Upper lobe of right lung (tissue), 1 donor: ENCODE data around the gene ACTN2. TPM values are rescaled to one million over a fixed set of nuclear protein-coding genes. Genes with fewer than 3 reads are reported as not detected.

Source experiments
- ATAC-seq: fragments of 200-7000 bp; cut with Tn5 transposase; one replicate; pipeline ENCODE4 v1.9.1; 2020; ENCODE audit warnings: mild to moderate bottlenecking, moderate library complexity
- DNase-seq: peaks from one replicate; pipeline ENCODE4 v3.0.0-alpha.2; 2020
- H3K27ac ChIP-seq: fragments of 200-600 bp; one replicate; pipeline ENCODE4 v1.8.0; 2022
- H3K27me3 ChIP-seq: fragments of 200-600 bp; one replicate; pipeline ENCODE4 v1.8.0; 2022; ENCODE audit warnings: mild to moderate bottlenecking
- H3K36me3 ChIP-seq: fragments of 200-600 bp; one replicate; pipeline ENCODE4 v1.8.0; 2022
- H3K4me1 ChIP-seq: fragments of 200-600 bp; one replicate; pipeline ENCODE4 v1.8.0; 2022
- H3K4me3 ChIP-seq: fragments of 200-600 bp; one replicate; pipeline ENCODE4 v1.8.0; 2022; ENCODE audit warnings: mild to moderate bottlenecking
- H3K9me3 ChIP-seq: fragments of 200-600 bp; one replicate; pipeline ENCODE4 v1.8.0; 2022
- intact Hi-C: fragments of 100-400 bp; cut with DNase I; formaldehyde crosslinking; loops from one replicate; pipeline ENCODE4 v1.11.0; 2022
- total RNA-seq: library from RNA; stranded (reverse); fragmentation: NEBNext Ultra II Directional; extraction: Animal tissue kit (Norgen Biotek cat#: 25700); gene quantifications from one replicate; pipeline ENCODE4 v1.2.1, GENCODE V29; 2021
- TF ChIP-seq, protein P1 (sequence below): fragments of 200-600 bp; IDR thresholded peaks from one replicate; pipeline ENCODE4 v1.8.0; 2022; ENCODE audit warnings: antibody characterized with exemption
- donor health status: DM: no; HTN: yes; CAD: no; lungs with severe emphysema.

ACTN2 gene
- total RNA-seq, 1 donor from 2014 or later: 2.8 TPM

GRCh38 chr1:236692128-236692527 is 5.8 kb downstream of the ACTN2 start:
- no peak overlapping the region for H3K27ac ChIP-seq
- intact Hi-C loops: no loop called here
- no peak overlapping the region for H3K4me3 ChIP-seq
- H3K27me3 ChIP-seq: peaks cover 29% of the 10 kb centered on the region
- TF ChIP-seq, protein P1, sequence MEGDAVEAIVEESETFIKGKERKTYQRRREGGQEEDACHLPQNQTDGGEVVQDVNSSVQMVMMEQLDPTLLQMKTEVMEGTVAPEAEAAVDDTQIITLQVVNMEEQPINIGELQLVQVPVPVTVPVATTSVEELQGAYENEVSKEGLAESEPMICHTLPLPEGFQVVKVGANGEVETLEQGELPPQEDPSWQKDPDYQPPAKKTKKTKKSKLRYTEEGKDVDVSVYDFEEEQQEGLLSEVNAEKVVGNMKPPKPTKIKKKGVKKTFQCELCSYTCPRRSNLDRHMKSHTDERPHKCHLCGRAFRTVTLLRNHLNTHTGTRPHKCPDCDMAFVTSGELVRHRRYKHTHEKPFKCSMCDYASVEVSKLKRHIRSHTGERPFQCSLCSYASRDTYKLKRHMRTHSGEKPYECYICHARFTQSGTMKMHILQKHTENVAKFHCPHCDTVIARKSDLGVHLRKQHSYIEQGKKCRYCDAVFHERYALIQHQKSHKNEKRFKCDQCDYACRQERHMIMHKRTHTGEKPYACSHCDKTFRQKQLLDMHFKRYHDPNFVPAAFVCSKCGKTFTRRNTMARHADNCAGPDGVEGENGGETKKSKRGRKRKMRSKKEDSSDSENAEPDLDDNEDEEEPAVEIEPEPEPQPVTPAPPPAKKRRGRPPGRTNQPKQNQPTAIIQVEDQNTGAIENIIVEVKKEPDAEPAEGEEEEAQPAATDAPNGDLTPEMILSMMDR: no peak
- peaks cover 5% of the 10 kb centered on the region for H3K4me1 ChIP-seq
- no peaks in the 10 kb centered on the region for H3K36me3 ChIP-seq
- no peak for ATAC-seq
- DNase-seq: no peak
- H3K9me3 ChIP-seq: no peaks in the 10 kb centered on the region

DNA sequence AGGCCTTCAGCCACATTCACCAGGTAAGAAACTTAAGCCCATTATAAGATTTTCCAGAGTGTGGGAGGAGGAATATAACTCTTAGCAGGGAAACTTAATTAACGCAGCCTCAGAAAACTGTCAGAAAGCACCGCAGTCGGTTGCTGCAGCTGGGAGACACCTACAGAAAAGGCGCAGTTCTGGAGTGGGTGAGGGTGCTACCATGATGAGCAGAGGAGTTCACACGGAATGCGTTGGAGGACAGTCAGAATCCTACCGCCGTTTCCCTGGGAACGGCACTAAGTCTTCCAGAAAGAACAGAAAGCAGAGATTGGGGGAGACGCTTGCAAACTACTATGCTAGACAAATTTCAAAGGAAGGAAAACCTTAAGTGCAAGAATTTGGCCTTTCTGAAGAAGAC is 6.4 kb downstream of the ACTN2 start:
- H3K27me3 ChIP-seq: peaks cover 23% of the 10 kb centered on the region
- no peaks in the 10 kb centered on the region for H3K36me3 ChIP-seq
- ATAC-seq (no peak), DNase-seq (no peak)
- intact Hi-C loops: no loop called here
- H3K9me3 ChIP-seq: no peaks in the 10 kb centered on the region
- TF ChIP-seq, protein P1: no peak
- H3K27ac ChIP-seq: no peak overlapping the region
- H3K4me3 ChIP-seq: no peak overlapping the region
- peaks cover 5% of the 10 kb centered on the region for H3K4me1 ChIP-seq

- ATAC-seq: no peak
- H3K27ac ChIP-seq: no peak overlapping the region
These were observed 13.1 kb downstream of the ACTN2 start for GRCh38 chr1:236699366-236699765.

GRCh38 chr1:236700903-236701302 is 14.6 kb downstream of the ACTN2 start:
- Histone ChIP-seq H3K36me3 (no peaks in the 10 kb centered on the region), H3K4me3 (no peak overlapping the region), H3K27me3 (peaks cover 4% of the 10 kb centered on the region), H3K27ac (no peak overlapping the region), H3K9me3 (no peaks in the 10 kb centered on the region), H3K4me1 (no peaks in the 10 kb centered on the region)
- intact Hi-C loops: no loop called here
- ATAC-seq (no peak), DNase-seq (no peak)
- TF ChIP-seq, protein P1: no peak

More at GRCh38 chr1:236699366-236699765, 13.1 kb downstream of the ACTN2 start:
- H3K4me3 ChIP-seq: no peak overlapping the region
- TF ChIP-seq, protein P1: no peak
- H3K4me1 ChIP-seq: no peaks in the 10 kb centered on the region
- no peak for DNase-seq
- H3K36me3 ChIP-seq: no peaks in the 10 kb centered on the region
- no peaks in the 10 kb centered on the region for H3K27me3 ChIP-seq
- H3K9me3 ChIP-seq: no peaks in the 10 kb centered on the region
- intact Hi-C loops: no loop called here

DNA sequence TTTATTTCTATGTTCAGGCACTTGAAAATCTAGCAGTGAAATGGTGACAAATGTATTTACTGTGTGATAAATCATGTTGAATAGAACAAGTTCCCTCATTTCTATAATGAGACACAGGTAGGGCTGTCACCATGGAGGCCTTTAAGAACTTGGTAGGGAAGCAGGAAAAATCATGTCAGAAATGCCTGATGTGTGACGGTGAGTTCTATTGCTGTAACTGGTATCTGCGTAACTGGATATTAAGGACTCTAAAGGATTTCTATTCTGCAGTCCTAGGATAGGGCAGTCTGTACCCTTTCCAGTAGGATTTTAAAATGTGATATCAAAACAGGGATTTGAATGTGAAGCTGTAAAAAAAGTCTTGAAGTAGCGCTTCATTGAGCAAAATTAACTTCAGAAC is 15.5 kb downstream of the ACTN2 start:
- intact Hi-C loops: no loop called here
- ATAC-seq (no peak), DNase-seq (no peak)
- no peaks in the 10 kb centered on the region for H3K4me1 ChIP-seq
- peaks cover 4% of the 10 kb centered on the region for H3K27me3 ChIP-seq
- H3K4me3 ChIP-seq: no peak overlapping the region
- no peak overlapping the region for H3K27ac ChIP-seq
- H3K36me3 ChIP-seq: no peaks in the 10 kb centered on the region
- H3K9me3 ChIP-seq: no peaks in the 10 kb centered on the region
- TF ChIP-seq, protein P1: no peak

- intact Hi-C loops: no loop called here
- no peaks in the 10 kb centered on the region for H3K4me1 ChIP-seq
- H3K27me3 ChIP-seq: peaks cover 4% of the 10 kb centered on the region
- TF ChIP-seq, protein P1: no peak
- ATAC-seq (no peak), DNase-seq (no peak)
- no peaks in the 10 kb centered on the region for H3K9me3 ChIP-seq
- H3K4me3 ChIP-seq: no peak overlapping the region
- no peak overlapping the region for H3K27ac ChIP-seq
- no peaks in the 10 kb centered on the region for H3K36me3 ChIP-seq
These were observed 16.6 kb downstream of the ACTN2 start for GRCh38 chr1:236702791-236703394.
